ENCODE results near the gene TANK.
"Not testable (repeated sequence)": the region's sequence is repeated elsewhere in the genome, so short reads cannot be mapped to it uniquely, and the experiment has no call there.

TANK gene

DNA sequence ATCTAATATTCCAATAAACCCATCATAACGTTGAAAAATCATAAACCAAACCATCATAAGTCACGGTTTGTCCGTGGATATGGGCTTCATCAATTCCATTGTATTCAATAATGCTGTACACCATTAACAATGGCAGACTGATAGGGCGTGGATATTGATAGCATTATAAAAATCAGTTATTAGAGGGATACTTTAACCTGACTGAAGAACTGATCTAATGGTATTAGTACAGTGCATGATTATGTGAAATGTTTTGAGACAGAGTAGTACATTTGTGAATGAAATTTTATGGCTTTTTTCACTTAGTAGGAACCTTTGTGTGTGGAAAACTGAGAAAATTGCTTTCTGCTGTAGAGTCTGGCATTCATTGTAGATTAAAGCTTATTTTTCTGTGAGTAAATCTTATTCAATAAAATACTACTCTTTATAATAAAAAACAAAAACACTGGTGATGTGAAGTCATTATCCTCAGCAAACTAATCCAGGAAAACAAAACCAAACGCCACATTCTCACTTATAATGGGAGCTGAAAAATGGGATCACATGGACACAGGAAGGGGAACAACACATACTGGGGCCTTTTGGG lies 119.1 kb downstream of the TANK start:
- DNase-seq, result not testable (repeated sequence)

GRCh38 chr2:161280906-161281323 lies 120.7 kb downstream of the TANK start:
- DNase-seq, result not testable (repeated sequence)

- not testable (repeated sequence) for DNase-seq
Measured at GRCh38 chr2:161281615-161282310, 121.5 kb downstream of the TANK start.

DNA sequence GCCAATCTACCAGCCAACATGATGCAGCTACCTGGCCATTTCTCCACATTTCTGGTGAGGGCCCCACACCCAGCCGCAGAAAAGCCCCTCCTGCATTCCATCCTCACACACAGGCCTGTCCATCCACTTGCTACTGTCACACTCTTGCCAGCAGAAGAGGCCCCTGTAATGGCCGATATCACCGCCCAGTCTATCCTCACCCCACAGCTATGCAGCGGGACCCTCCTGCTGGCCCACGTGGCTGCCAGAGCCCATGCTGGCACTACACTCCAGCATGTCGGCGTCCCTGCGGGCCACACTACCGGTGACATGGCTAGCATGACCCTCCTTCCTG lies 122.0 kb downstream of the TANK start:
- DNase-seq, result not testable (repeated sequence)

- no peak for DNase-seq
Measured at GRCh38 chr2:161283926-161284325, 123.7 kb downstream of the TANK start.

Measured in NCI-H446 treated with DMSO at 0.1 percent for 48 hours (cell line).